Activated effector memory CD4-positive, alpha-beta T cell treated with Interleukin-2 at 50 U/mL for 16 hours (primary cell): ENCODE data around the gene TMEM79.

Source experiments
- DNase-seq: peaks from one replicate; pipeline ENCODE4 v3.0.0-alpha.2; 2020

TMEM79 gene

DNA sequence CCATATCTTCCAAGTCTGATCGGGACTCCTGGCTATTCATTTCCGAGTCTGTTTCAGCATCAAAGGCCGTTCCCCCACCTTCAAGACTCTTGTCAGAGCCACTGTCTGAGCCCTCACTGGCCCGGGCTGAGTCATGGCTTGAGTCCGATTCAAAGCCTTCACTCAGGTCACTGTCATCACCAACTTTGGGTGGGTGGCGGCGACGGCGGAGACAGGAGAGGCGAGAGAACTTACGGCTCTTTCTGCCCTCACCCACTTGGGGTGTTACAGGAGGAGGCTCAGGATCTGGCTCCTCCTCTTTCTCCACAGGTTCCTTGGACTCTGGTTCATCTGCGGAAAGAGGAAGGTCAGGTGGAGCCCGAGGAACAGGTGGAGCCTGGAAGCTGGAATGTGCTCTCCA is 18.1 kb upstream of the TMEM79 start:
- DNase-seq, result no peak

DNA sequence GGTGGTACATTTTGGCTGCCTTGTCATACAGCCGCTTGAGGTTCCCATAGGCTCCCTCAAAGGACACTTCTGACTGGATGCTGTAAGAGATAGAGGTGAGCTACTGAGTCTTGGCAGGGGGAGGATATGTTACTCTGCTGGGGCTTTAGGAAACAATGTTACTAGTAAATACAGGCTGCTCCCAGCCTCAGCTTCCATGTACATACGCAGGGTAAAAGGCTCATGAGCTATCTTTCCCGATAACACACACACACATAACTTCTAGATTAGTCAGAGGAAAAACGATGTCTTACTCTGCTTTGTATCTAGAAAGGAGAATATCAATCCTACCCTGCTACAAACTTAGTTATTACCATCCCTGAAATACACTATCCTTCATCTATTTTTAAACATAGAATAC is 15.8 kb upstream of the TMEM79 start:
- no peak for DNase-seq

DNA sequence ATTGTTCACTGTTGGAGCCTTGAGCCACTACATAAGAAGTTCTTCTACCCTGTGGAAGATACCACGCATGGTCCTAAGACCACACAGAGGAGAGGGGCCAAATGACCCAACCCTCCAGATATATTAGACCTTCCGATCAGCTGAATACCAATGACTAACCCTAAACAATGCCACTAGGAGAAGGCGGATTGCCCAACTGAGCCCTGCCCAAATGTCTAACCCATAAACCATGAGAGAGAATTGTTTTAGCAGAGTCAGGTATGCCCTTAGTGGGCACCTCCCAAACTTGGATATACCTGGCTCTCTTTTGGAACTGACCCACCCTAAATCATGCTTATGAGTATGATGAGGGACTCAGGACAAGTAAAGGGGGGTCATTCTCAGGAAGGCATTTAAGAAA is 13.8 kb upstream of the TMEM79 start:
- no peak for DNase-seq

DNA sequence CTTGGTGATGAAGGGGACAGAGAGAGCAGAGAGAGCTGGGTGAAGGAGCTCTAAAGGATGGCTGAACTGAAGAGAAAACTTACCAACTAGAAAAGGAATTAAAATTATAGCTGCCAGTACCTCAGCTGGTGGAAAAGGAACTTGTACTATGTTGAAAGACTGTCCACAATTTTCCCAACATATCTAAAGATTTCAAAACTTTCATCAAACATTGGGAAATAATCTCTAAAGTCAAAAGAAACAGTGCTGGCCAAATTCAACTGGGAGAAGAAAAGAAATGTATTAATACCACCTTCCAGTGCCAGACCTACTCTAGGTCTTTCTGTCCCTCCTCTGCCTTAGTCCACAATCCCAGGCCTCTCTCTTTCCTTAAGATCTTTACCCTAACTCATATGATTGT is 7.6 kb upstream of the TMEM79 start:
- no peak for DNase-seq

- DNase-seq, result no peak
Measured at GRCh38 chr1:156276966-156277381, 7.2 kb upstream of the TMEM79 start.

- DNase-seq, result no peak
Measured at GRCh38 chr1:156279837-156280236, 4.3 kb upstream of the TMEM79 start.

GRCh38 chr1:156281281-156281680 is 2.8 kb upstream of the TMEM79 start:
- DNase-seq, result peak; percentile 2

DNA sequence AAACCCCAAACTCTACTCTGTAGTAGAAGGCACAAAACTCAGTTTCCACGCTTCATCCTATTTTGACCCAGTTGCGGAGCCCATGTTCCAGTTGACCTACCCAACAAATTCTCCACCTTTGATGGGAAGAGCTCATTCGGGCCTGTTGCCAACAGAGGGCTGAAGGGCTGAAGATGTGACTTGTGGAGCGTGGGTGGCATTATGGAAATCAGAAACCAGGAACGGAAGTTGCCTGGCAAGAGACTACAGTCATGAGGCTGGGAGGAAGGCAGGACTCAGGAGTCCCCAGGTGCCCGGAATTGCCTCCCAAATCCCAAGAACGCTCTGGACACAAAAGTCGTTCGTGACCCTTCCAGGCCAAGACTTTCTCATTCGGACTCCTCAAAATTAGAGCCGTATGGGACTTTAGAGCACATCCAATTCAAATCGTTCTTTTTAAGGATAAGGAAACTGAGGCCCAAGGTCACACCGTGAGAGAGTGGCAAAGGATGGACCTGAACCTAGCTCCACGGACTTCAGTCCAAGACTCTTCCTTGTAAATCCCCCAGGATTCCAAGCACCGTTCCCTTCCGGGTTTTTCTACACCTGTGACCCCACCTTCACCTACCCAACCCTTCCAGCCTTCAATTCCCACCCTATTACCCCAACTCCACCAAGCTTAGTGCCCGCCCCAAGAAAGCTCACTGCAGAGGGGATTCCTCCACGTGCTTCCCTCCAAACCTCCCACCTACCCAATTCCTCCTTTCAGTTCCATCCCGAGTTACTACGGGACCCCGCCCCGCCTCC is 2.2 kb upstream of the TMEM79 start:
- DNase-seq, result no peak

GRCh38 chr1:156282479-156283222 is 1.5 kb upstream of the TMEM79 start, which contains the start of gene SMG5:
TSS of gene SMG5 (minus strand) at chr1:156282825. CDS start at chr1:156282680, 145 bp downstream.
- peak; percentile 92 for DNase-seq

DNA sequence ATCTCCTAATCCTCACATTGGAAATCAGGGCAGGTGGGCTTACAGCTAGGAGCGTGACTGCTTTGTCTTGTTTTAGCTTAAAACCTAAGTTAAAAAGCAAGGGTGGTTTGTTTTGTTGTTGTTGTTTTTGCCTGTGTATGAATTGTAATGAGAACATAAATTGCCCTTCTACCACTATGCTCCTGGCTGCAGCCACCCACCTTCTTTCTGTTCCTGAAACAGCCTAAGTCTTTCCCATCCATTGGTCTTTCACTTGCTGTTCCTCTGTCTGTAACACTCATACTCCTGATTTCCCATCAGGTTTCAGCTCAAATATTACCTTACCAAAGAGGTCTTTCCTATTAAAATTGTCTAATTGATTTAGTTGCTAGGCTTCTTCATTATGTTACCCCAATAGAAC is 604 bp upstream of the TMEM79 start:
- no peak for DNase-seq

- no peak for DNase-seq
Measured at GRCh38 chr1:156284757-156285156, 632 bp downstream of the TMEM79 start.

- no peak for DNase-seq
Measured at GRCh38 chr1:156285437-156285836, 1.3 kb downstream of the TMEM79 start.

GRCh38 chr1:156286061-156286460 is 1.9 kb downstream of the TMEM79 start:
- no peak for DNase-seq

- DNase-seq, result no peak
Measured at GRCh38 chr1:156289857-156290256, 5.7 kb downstream of the TMEM79 start.

DNA sequence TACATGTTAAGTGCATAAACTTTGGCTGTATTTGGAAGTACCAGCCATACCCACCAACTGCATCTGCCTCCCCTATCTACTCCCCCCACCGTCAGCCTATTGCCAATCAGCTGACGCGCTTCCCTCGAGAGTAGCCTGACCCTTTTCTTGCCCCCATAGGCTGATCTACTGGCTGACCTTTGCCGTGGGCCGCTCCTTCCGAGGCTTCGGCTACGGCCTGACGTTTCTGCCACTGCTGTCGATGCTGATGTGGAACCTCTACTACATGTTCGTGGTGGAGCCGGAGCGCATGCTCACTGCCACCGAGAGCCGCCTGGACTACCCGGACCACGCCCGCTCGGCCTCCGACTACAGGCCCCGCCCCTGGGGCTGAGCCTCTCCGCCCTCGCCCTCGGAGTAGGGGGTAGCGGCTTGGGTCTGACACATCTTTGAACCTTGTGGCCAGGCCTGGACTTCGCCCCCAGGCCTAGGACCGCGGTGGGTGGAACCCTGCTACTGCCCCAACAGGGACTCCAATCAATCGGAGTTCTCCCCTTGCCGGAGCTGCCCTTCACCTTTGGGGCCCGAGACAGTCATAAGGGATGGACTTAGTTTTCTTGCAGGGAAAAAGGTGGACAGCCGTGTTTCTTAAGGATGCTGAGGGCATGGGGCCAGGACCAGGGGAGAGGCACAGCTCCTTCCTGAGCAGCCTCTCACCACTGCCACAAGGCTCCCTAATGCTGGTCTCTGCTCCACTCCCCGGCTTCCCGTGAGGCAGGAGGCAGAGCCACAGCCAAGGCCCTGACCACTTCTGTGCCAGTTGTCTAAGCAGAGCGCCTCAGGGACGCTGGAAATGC is 7.3 kb downstream of the TMEM79 start:
- no peak for DNase-seq

- DNase-seq, result no peak
Measured at GRCh38 chr1:156293098-156293434, 8.9 kb downstream of the TMEM79 start.

- DNase-seq, result no peak
Measured at GRCh38 chr1:156293895-156294294, 9.8 kb downstream of the TMEM79 start.

DNA sequence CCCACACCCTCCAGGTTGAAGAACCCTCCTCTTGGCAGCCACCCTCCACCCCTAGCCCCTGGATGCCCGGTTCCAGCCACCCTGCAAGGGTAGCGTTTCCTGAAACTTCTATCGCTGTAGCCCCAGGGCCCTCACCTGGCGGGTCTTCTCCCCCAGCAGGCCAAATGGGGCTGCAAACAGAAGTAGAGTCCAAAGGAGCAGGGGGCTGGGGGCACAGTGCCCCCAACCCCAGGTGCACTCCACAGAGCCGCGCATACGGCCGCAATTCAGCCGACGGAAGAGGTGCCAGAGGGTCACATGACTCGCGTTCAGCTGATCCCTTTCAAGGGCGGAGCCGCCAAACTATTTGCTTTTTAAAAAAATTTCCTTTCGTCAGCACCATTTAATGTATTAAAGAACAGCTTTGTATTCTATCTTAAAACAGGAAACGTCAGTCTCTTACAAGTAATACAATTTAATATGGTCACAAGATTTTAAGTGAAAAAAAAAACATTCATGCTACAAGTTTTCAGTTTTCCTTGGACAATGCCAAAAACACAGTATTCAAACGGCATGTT is 11.3 kb downstream of the TMEM79 start, which contains the start of gene GLMP:
GLMP (minus strand) TSS at position 289 of the 557 bp plus-strand sequence; CDS start at position 255, 34 bp downstream.
- peak; percentile 44 for DNase-seq

- no peak for DNase-seq
Measured at GRCh38 chr1:156298852-156299357, 14.8 kb downstream of the TMEM79 start, which contains the start of gene VHLL. TSS of gene VHLL (minus strand) at chr1:156299307. CDS start at chr1:156299189, 118 bp downstream.

DNA sequence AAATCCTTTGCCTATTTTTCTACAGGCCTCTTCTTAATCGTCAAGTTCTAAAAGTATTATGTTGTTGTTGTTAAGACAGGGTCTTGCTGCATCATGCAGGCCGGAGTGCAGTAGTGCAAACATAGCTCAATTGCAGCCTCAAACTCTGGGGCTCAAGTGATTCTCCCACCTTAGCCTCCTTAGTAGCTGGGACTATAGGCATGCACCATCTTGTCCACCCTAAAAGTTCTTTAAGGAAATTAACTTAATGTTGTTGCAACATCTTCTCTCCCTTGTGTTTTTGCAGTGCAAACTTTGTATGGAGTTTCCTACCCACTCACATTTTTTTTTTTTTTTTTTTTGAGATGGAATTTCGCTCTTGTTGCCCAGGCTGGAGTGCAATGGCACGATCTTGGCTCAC is 19.1 kb downstream of the TMEM79 start:
- DNase-seq, result no peak

GRCh38 chr1:156305215-156305614 is 21.1 kb downstream of the TMEM79 start:
- no peak for DNase-seq

GRCh38 chr1:156308078-156308477 is 24.0 kb downstream of the TMEM79 start:
- DNase-seq, result no peak

GRCh38 chr1:156310962-156311361 is 26.8 kb downstream of the TMEM79 start:
- no peak for DNase-seq
